ENCODE results near the gene BIN2.
"Not testable (repeated sequence)": the region's sequence is repeated elsewhere in the genome, so short reads cannot be mapped to it uniquely, and the experiment has no call there.

The BIN2 gene

GRCh38 chr12:51281202-51281924 lies 42.6 kb downstream of the BIN2 start:
- Histone ChIP-seq H3K4me1 (ENCODE audit: insufficient read depth, low read length) (no peaks in the 10 kb centered on the region), H3K36me3 (ENCODE audit: insufficient read depth, low read length) (no peaks in the 10 kb centered on the region), H3K27me3 (ENCODE audit: insufficient read depth, low read length) (peaks cover 3% of the 10 kb centered on the region), H3K4me3 (ENCODE audit: low read length) (no peak overlapping the region), H3K9me3 (ENCODE audit: low read length) (no peaks in the 10 kb centered on the region), H2AFZ (ENCODE audit: low read depth, low read length) (no peak overlapping the region)

DNA sequence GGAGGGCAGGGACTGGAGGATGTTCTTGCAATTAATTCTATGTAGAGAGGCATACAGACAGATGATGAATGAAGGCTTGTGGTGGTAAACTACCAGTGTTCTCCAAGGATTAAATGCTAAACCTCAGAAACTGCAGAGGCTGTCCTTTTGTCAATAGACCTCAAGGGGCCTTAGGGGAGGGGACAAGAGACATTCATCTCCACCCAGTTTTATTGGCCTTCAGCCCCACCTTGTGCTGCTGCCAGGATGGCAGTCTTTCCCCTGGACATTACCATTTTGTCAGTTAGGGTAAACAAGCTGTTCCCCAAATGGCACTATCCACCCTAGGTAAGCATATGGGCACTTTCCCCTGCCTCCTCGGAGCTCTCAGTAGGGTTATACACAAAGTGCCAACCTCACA lies 48.9 kb downstream of the BIN2 start:
- Histone ChIP-seq H3K27me3 (ENCODE audit: insufficient read depth, low read length) (peaks cover 16% of the 10 kb centered on the region), H3K9me3 (ENCODE audit: low read length) (no peaks in the 10 kb centered on the region), H3K4me1 (ENCODE audit: insufficient read depth, low read length) (peaks cover 6% of the 10 kb centered on the region), H2AFZ (ENCODE audit: low read depth, low read length) (no peak overlapping the region), H3K36me3 (ENCODE audit: insufficient read depth, low read length) (no peaks in the 10 kb centered on the region), H3K4me3 (ENCODE audit: low read length) (no peak overlapping the region)

DNA sequence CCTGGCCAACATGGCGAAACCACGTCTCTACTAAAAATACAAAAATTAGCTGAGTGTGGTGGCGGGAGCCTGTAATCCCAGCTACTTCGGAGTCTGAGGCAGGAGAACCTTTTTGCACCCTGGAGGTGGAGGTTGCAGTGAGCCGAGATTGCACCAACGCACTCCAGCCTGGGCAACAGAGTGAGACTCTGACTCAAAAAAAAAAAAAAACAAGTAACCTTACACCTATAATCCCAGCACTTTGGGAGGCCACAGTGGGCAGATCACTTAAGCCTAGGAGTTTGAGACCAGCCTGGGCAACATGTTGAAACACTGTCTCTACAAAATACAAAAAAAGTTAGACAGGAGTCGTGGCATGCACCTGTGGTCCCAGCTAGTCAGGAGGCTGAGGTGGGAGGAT lies 51.2 kb downstream of the BIN2 start:
- peaks cover 35% of the 10 kb centered on the region for H3K27me3 ChIP-seq (ENCODE audit: insufficient read depth, low read length)
- not testable (repeated sequence) for H3K4me1 ChIP-seq (ENCODE audit: insufficient read depth, low read length); H3K36me3 ChIP-seq (ENCODE audit: insufficient read depth, low read length); H3K9me3 ChIP-seq (ENCODE audit: low read length); H2AFZ ChIP-seq (ENCODE audit: low read depth, low read length); H3K4me3 ChIP-seq (ENCODE audit: low read length)

- Histone ChIP-seq H3K9me3 (ENCODE audit: low read length) (no peaks in the 10 kb centered on the region), H3K36me3 (ENCODE audit: insufficient read depth, low read length) (no peaks in the 10 kb centered on the region), H2AFZ (ENCODE audit: low read depth, low read length) (no peak overlapping the region), H3K4me1 (ENCODE audit: insufficient read depth, low read length) (peaks cover 6% of the 10 kb centered on the region), H3K27me3 (ENCODE audit: insufficient read depth, low read length) (peaks cover 38% of the 10 kb centered on the region), H3K4me3 (ENCODE audit: low read length) (peak overlapping the region; percentile 45)
Measured at GRCh38 chr12:51270951-51271518, 52.9 kb downstream of the BIN2 start.

DNA sequence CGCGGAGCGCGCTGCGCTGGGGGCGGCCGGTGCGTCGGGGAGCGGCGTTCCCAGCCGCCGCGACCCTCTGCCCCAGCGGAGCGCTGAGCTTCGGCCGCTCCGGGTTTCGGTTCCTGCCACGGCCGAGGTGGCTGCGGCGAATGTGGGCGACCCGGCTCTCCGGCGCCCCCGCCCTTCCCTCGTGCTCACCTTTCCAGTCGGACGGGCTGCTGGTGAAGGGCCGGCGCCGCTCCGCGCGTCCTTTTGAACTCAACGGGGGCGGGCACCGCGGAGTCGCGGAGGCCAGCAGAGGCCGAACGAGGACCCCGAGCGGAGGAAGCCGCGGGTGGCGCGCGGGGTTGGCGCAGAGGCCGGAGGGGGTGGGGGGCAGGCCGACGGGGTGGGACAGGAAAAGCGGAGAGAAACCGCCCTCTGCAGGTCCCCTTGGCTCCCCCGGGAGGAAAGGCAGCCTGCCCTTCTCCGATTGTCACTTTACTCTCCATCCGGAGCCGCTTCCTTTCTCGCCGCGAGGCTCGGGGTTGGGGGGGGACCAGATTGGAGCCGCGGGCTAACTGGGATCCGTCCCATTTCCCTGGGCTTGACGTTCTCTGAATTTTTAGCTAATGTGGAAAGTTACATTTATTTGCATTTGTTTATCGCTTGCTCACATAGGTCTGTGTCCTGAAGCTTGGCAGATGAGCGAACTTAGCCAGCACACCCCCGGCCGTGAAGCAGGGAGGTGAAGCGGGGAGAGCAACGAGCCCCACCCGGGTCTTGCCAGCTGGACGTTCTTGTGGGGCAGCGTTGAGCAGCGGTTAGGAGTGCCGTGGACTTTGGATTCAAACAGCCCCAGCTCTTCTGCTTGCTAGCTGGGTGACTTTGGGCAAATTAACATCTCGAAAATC lies 53.7 kb downstream of the BIN2 start, which contains the start of gene SMAGP:
Gene SMAGP (minus strand): TSS at position 349 of the 884 bp plus-strand sequence. CDS start 1,137 bp downstream, outside the sequence.
- no peaks in the 10 kb centered on the region for H3K9me3 ChIP-seq (ENCODE audit: low read length)
- peaks cover 38% of the 10 kb centered on the region for H3K27me3 ChIP-seq (ENCODE audit: insufficient read depth, low read length)
- peaks cover 6% of the 10 kb centered on the region for H3K4me1 ChIP-seq (ENCODE audit: insufficient read depth, low read length)
- no peaks in the 10 kb centered on the region for H3K36me3 ChIP-seq (ENCODE audit: insufficient read depth, low read length)
- H2AFZ ChIP-seq (ENCODE audit: low read depth, low read length): peak within 1 kb of the TSS; percentile 94
- peak within 1 kb of the TSS; percentile 45 for H3K4me3 ChIP-seq (ENCODE audit: low read length)

DNA sequence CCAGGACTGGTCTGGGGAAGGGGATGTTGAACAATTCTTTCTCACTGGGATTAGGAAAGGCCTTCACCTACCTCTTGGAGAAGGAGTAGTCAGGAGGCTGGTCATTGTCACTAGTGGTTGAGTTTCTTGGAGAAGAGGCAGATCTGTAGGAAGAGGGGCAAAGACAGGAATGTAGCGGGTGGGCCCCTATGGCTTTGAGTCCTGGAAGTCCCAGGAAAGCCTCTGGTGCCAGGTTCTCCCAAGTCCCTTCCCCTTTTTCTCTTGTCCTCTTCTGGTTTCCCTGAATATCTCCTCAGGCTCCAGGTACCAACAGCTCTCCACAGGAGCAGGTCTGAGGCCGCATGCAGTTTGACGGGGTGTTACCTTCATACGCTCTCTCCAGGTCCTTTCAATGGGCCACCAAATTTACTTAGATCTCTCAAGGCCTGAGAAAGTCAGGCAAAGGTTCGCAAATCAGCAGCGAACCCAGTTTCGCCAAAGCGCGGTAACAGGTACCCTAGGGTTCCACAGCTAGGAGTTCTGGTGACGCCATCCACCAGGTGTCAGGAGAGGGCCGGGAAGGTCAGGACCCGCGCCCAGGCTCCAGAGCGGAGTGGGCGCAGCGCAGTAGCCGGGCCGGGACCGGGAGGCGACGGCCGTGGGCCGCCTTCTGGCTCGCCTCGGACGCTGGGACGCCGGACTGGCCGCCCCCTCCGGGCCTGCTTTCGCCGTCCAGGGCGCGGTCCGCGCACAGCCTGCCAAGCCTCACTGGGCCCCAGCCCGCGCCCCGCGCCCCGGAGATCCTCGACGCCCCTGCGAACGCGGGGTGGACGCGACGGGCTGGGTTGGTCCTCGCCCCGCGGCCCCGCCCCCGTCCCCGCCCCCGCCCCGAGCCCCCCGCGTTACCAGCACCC lies 54.6 kb downstream of the BIN2 start:
- Histone ChIP-seq H3K4me3 (ENCODE audit: low read length) (peak overlapping the region; percentile 45), H2AFZ (ENCODE audit: low read depth, low read length) (no peak overlapping the region), H3K27me3 (ENCODE audit: insufficient read depth, low read length) (peaks cover 38% of the 10 kb centered on the region), H3K4me1 (ENCODE audit: insufficient read depth, low read length) (peaks cover 6% of the 10 kb centered on the region), H3K36me3 (ENCODE audit: insufficient read depth, low read length) (no peaks in the 10 kb centered on the region), H3K9me3 (ENCODE audit: low read length) (no peaks in the 10 kb centered on the region)

DNA sequence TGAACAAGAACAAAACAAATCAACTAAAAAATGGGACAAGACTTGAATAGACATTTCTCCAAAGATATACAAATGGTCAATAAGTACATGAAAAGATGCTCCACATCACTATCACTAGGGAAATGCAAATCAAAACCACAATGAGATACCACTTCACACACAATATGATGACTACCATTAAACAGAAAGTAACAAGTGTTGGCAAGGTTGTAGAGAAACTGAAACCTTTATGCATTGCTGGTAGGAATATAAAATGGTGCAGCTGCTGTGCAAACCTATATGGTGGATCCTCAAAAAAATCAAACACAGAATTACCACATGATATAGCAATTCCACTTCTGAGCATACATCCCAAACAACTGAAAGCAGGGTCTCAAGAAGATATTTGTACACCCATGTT lies 59.0 kb downstream of the BIN2 start:
- no peak overlapping the region for H2AFZ ChIP-seq (ENCODE audit: low read depth, low read length)
- H3K36me3 ChIP-seq (ENCODE audit: insufficient read depth, low read length): no peaks in the 10 kb centered on the region
- peaks cover 22% of the 10 kb centered on the region for H3K27me3 ChIP-seq (ENCODE audit: insufficient read depth, low read length)
- no peaks in the 10 kb centered on the region for H3K9me3 ChIP-seq (ENCODE audit: low read length)
- H3K4me3 ChIP-seq (ENCODE audit: low read length): no peak overlapping the region
- H3K4me1 ChIP-seq (ENCODE audit: insufficient read depth, low read length): no peaks in the 10 kb centered on the region

DNA sequence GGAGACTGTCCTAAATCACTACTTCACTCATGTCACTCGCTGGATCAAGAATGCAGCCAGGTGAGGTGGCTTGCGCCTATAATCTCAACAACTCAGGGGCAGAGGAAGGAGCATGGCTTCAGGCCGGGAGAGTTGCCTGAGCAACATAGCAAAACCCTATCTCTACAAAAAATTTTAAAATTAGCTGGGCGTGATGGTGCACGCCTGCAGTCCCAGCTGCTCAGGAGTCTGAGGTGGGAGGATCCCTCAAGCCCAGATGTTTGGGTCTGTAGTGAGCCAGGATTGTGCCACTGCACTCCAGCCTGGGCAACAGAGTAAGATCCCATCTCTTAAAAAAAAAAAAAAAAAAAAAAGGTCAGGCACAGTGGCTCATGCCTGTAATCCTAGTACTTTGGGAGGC lies 59.7 kb downstream of the BIN2 start:
- H3K4me1 ChIP-seq (ENCODE audit: insufficient read depth, low read length): no peaks in the 10 kb centered on the region
- no peaks in the 10 kb centered on the region for H3K36me3 ChIP-seq (ENCODE audit: insufficient read depth, low read length)
- no peak overlapping the region for H3K4me3 ChIP-seq (ENCODE audit: low read length)
- no peaks in the 10 kb centered on the region for H3K9me3 ChIP-seq (ENCODE audit: low read length)
- H3K27me3 ChIP-seq (ENCODE audit: insufficient read depth, low read length): peaks cover 18% of the 10 kb centered on the region
- H2AFZ ChIP-seq (ENCODE audit: low read depth, low read length): no peak overlapping the region

DNA sequence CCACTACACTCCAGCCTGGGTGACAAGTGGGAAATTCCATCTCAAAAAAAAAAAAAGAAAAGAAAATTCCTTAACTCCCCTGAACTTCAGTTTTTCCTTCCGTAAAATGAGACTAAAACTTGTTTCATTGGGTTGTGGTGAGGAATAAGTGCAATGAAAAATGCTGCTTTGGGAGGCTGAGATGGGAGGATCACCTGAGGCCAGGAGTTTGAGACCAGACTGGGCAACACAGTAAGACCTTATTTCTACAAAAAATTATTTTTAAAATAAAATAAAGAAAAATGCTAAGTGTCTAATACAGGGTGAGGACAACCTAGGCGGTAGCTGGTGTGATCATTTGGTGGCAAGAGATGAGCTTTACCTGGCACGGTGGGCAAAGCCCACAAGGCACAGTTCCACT lies 60.6 kb downstream of the BIN2 start:
- Histone ChIP-seq H3K4me1 (ENCODE audit: insufficient read depth, low read length) (no peaks in the 10 kb centered on the region), H3K27me3 (ENCODE audit: insufficient read depth, low read length) (peaks cover 9% of the 10 kb centered on the region), H2AFZ (ENCODE audit: low read depth, low read length) (no peak overlapping the region), H3K36me3 (ENCODE audit: insufficient read depth, low read length) (no peaks in the 10 kb centered on the region), H3K4me3 (ENCODE audit: low read length) (no peak overlapping the region), H3K9me3 (ENCODE audit: low read length) (no peaks in the 10 kb centered on the region)

DNA sequence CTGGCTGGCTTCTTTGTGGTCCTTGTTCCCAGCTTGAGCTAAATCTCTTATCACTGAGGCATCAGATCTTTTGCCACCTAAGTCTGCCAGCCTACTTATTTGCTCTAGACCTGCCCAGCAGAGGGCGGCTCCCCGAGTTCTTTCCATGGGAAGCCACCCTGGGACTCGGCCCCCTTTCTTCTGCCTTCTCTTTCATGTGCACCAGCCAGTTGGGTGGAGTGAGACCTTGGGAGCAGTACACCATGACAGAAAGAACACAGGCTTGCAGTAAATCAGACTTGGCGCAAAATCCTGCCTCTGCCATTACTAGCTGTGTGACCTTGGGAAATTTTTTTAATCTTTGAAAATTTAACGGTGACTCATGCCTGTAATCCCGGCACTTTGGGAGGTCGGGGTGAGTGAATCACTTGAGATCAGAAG lies 61.2 kb downstream of the BIN2 start:
- no peaks in the 10 kb centered on the region for H3K9me3 ChIP-seq (ENCODE audit: low read length)
- H3K36me3 ChIP-seq (ENCODE audit: insufficient read depth, low read length): no peaks in the 10 kb centered on the region
- H2AFZ ChIP-seq (ENCODE audit: low read depth, low read length): no peak overlapping the region
- H3K4me3 ChIP-seq (ENCODE audit: low read length): no peak overlapping the region
- peaks cover 3% of the 10 kb centered on the region for H3K27me3 ChIP-seq (ENCODE audit: insufficient read depth, low read length)
- H3K4me1 ChIP-seq (ENCODE audit: insufficient read depth, low read length): no peaks in the 10 kb centered on the region

DNA sequence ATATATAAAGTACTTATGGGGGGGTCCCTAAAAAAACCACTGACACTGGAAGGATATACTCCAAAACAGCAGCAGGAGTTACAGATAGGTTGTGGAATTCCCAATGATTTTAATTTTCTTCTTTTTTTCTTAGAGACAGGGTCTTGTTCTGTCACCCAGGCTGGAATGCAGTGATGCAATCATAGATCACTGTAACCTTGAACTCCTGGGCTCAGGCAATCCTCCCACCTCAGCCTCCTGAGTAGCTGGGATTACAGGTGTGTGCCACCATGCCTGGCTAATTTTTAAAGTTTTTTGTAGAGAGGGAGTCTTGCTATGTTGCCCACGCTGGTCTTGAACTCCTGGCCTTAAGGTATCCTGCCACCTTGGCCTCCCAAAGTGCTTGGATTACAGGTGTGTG lies 64.4 kb downstream of the BIN2 start:
- not testable (repeated sequence) for H3K4me3 ChIP-seq (ENCODE audit: low read length); H3K36me3 ChIP-seq (ENCODE audit: insufficient read depth, low read length); H3K9me3 ChIP-seq (ENCODE audit: low read length); H2AFZ ChIP-seq (ENCODE audit: low read depth, low read length); H3K4me1 ChIP-seq (ENCODE audit: insufficient read depth, low read length); H3K27me3 ChIP-seq (ENCODE audit: insufficient read depth, low read length)

GRCh38 chr12:51254536-51254935 lies 69.4 kb downstream of the BIN2 start:
- no peaks in the 10 kb centered on the region for H3K4me1 ChIP-seq (ENCODE audit: insufficient read depth, low read length)
- no peaks in the 10 kb centered on the region for H3K27me3 ChIP-seq (ENCODE audit: insufficient read depth, low read length)
- no peaks in the 10 kb centered on the region for H3K36me3 ChIP-seq (ENCODE audit: insufficient read depth, low read length)
- no peak overlapping the region for H3K4me3 ChIP-seq (ENCODE audit: low read length)
- no peaks in the 10 kb centered on the region for H3K9me3 ChIP-seq (ENCODE audit: low read length)
- no peak overlapping the region for H2AFZ ChIP-seq (ENCODE audit: low read depth, low read length)
